Measurements from ENCODE around the gene NOG. TPM values are rescaled to one million over a fixed set of nuclear protein-coding genes. Genes with fewer than 3 reads are reported as not detected.

NOG gene
- total RNA-seq, 1 experiment from 2014 or later, result 0.25 TPM

DNA sequence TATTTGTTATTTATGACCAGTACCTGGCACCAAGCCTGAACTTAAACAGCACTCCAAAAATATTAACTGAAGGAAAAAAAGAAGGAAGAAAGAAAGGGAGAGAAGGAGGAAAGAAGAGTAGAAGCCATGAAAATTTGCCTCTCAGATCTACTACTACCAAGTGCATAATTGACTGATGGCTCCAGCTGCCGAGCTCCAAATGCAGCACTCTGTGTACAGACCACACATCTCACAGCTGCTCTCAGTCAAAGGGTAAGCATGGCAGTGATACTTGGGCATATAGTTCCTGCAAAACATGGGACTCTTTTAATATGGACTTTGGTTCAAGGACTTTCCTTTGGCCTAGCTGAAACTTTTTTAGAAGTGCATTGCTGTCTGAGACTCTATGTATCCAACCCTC, 44.0 kb upstream of the NOG start (continued):
- TF ChIP-seq, protein P1, sequence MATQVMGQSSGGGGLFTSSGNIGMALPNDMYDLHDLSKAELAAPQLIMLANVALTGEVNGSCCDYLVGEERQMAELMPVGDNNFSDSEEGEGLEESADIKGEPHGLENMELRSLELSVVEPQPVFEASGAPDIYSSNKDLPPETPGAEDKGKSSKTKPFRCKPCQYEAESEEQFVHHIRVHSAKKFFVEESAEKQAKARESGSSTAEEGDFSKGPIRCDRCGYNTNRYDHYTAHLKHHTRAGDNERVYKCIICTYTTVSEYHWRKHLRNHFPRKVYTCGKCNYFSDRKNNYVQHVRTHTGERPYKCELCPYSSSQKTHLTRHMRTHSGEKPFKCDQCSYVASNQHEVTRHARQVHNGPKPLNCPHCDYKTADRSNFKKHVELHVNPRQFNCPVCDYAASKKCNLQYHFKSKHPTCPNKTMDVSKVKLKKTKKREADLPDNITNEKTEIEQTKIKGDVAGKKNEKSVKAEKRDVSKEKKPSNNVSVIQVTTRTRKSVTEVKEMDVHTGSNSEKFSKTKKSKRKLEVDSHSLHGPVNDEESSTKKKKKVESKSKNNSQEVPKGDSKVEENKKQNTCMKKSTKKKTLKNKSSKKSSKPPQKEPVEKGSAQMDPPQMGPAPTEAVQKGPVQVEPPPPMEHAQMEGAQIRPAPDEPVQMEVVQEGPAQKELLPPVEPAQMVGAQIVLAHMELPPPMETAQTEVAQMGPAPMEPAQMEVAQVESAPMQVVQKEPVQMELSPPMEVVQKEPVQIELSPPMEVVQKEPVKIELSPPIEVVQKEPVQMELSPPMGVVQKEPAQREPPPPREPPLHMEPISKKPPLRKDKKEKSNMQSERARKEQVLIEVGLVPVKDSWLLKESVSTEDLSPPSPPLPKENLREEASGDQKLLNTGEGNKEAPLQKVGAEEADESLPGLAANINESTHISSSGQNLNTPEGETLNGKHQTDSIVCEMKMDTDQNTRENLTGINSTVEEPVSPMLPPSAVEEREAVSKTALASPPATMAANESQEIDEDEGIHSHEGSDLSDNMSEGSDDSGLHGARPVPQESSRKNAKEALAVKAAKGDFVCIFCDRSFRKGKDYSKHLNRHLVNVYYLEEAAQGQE (IDR thresholded peaks at IDR 0.05; ENCODE audit: low read depth), result no peak
- TF ChIP-seq EGR1 (IDR thresholded peaks at IDR 0.05; ENCODE audit: low read depth) (no peak), CEBPB (IDR thresholded peaks at IDR 0.05; ENCODE audit: low read depth) (no peak)

DNA sequence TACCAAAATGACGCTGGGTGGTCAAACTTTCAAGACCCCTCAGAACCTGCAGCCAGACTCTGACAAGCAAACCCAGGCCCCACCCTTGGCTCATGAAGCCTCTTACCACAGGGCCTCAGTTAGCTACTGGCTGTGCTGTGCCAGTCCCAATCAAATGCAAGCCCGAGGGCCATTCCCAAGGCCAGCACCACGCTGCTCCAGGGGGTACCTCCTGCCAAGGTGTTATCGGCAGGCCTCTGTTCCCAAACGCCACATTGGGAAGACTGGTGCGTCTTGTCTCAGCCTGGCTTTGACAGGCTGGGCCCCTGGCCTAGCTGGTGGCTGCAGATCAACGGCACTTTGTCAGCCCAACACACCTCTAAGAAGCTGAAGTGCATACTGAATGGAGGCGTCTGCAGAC, 35.8 kb upstream of the NOG start:
- no peaks in the 10 kb centered on the region for H4K20me1 ChIP-seq (ENCODE audit: insufficient read depth)
- intact Hi-C loops (cut with micrococcal nuclease), result no loop called here
- ChIA-PET RAD21 (ENCODE audit: low non-redundant PET in 1 of 2, low total read pairs in 2 of 2, uncharacterized antibody in 2 of 2, unreplicated experiment in 2 of 2) (no interaction called here), CTCF (no interaction called here), POLR2A (no interaction called here)
- H3K9me2 ChIP-seq (ENCODE audit: insufficient read depth), result no peaks in the 10 kb centered on the region
- H3K79me2 ChIP-seq (ENCODE audit: insufficient read depth, low read length), result no peaks in the 10 kb centered on the region
- H3K4me2 ChIP-seq (ENCODE audit: low read length), result no peak overlapping the region
- no peak for DNase-seq (ENCODE audit: low read depth, low spot score)
- no peak for ATAC-seq
- TF ChIP-seq, protein P2, sequence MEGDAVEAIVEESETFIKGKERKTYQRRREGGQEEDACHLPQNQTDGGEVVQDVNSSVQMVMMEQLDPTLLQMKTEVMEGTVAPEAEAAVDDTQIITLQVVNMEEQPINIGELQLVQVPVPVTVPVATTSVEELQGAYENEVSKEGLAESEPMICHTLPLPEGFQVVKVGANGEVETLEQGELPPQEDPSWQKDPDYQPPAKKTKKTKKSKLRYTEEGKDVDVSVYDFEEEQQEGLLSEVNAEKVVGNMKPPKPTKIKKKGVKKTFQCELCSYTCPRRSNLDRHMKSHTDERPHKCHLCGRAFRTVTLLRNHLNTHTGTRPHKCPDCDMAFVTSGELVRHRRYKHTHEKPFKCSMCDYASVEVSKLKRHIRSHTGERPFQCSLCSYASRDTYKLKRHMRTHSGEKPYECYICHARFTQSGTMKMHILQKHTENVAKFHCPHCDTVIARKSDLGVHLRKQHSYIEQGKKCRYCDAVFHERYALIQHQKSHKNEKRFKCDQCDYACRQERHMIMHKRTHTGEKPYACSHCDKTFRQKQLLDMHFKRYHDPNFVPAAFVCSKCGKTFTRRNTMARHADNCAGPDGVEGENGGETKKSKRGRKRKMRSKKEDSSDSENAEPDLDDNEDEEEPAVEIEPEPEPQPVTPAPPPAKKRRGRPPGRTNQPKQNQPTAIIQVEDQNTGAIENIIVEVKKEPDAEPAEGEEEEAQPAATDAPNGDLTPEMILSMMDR (IDR thresholded peaks at IDR 0.05 in 2 of 3, conservative IDR thresholded peaks at IDR 0.05 in 1 of 3; ENCODE audit: borderline replicate concordance in 1 of 3, insufficient read depth in 1 of 3, low read depth in 2 of 3, low read length in 2 of 3), result no peak
- no peak for TF ChIP-seq EZH2 (IDR thresholded peaks at IDR 0.05)
- no peak for TF ChIP-seq TCF7L2 (IDR thresholded peaks at IDR 0.05; ENCODE audit: borderline replicate concordance, extremely low read depth, insufficient read depth, insufficient read length)
- TF ChIP-seq, protein P3, sequence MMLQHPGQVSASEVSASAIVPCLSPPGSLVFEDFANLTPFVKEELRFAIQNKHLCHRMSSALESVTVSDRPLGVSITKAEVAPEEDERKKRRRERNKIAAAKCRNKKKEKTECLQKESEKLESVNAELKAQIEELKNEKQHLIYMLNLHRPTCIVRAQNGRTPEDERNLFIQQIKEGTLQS (IDR thresholded peaks at IDR 0.05), result no peak
- no peak for TF ChIP-seq POLR2A (IDR thresholded peaks at IDR 0.05; ENCODE audit: borderline replicate concordance, extremely low read depth, insufficient read depth, insufficient read length)
- TF ChIP-seq SRF (IDR thresholded peaks at IDR 0.05; ENCODE audit: low read depth), result no peak
- TF ChIP-seq CBX3 (IDR thresholded peaks at IDR 0.05; ENCODE audit: low read depth), result no peak
- no peak overlapping the region for H2AFZ ChIP-seq (ENCODE audit: low read depth, low read length, poor library complexity, severe bottlenecking)
- H3K27me3 ChIP-seq (ENCODE audit: insufficient read depth, low read length), result peaks cover 15% of the 10 kb centered on the region
- H3K4me1 ChIP-seq (ENCODE audit: control insufficient read depth in 1 of 2, insufficient read depth in 2 of 2, low read length in 2 of 2), result no peaks in the 10 kb centered on the region
- H3K9me3 ChIP-seq (ENCODE audit: control insufficient read depth in 1 of 2, insufficient read depth in 1 of 2, low read depth in 1 of 2, low read length in 2 of 2), result no peaks in the 10 kb centered on the region
- H3K4me3 ChIP-seq (replicated peaks in 1 of 2; ENCODE audit: low read depth in 1 of 2, low read length in 2 of 2), result no peak overlapping the region
- BruUV-seq (replicated peaks), result no TSS peak
- H3K27ac ChIP-seq (ENCODE audit: low read depth, low read length), result no peak overlapping the region
- H3K9ac ChIP-seq (ENCODE audit: low read length), result no peak overlapping the region
- H3K36me3 ChIP-seq (ENCODE audit: control insufficient read depth in 1 of 2, insufficient read depth in 2 of 2, low read length in 2 of 2), result no peaks in the 10 kb centered on the region
